Activated CD4-positive, alpha-beta T cell treated with anti-CD3 and anti-CD28 coated beads, Interleukin-2, amount 50 U/mL, for 1 hour (primary cell): ENCODE measurements around the gene RAB5IF.
"Not testable (repeated sequence)": the region's sequence is repeated elsewhere in the genome, so short reads cannot be mapped to it uniquely, and the experiment has no call there.

Experiments used
- DNase-seq: peaks from one replicate; pipeline ENCODE4 v3.0.0-alpha.2; 2020

RAB5IF gene

DNA sequence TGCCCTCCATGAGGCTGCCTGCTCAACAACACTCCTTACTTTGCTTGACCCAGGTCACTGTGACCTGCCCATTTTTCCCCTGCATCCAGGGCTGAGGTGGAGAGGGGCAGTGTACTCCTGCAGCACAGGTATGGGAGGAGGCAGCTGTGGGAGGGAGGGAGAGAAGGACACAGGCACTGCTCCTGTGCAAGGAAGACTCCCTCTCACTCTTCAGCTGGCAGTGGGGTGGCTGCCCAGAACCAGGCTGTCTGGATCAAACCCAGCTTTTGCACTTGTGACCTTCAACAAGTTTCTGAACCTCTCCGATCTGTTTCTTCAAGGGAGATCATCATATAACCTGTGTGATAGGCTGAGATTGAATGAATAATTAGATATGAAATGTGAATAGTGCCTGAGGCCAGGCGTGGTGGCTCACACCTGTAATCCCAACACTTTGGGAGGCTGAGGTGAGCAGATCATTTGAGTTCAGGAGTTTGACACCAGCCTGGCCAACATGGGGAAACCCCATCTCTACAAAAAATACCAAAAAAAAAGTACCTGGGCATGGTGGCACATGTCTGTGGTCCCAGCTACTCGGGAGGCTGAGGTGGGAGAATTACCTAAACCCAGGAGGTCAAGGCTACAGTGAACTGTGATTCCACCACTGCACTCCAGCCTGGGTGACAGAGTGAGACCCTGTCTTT lies 18.1 kb upstream of the RAB5IF start:
- DNase-seq: no peak

DNA sequence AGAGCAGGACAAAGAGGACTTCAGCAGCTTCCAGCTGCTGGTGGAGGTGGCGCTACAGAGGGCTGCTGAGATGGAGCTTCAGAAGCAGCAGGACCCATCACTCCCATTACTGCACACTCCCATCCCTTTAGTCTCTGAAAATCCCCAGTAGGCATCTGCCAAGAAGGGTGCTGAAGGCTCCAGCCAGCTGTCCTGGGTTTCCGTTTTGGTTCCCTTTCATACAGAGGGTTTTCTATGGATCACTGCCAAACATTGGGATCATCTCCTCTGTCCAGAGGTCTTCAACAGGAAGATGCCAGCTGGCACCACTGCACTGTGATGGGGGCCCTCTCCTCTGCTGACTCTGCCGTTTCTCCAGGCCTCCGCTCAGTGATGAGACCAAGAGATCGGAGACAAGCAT lies 14.3 kb upstream of the RAB5IF start:
- no peak for DNase-seq

DNA sequence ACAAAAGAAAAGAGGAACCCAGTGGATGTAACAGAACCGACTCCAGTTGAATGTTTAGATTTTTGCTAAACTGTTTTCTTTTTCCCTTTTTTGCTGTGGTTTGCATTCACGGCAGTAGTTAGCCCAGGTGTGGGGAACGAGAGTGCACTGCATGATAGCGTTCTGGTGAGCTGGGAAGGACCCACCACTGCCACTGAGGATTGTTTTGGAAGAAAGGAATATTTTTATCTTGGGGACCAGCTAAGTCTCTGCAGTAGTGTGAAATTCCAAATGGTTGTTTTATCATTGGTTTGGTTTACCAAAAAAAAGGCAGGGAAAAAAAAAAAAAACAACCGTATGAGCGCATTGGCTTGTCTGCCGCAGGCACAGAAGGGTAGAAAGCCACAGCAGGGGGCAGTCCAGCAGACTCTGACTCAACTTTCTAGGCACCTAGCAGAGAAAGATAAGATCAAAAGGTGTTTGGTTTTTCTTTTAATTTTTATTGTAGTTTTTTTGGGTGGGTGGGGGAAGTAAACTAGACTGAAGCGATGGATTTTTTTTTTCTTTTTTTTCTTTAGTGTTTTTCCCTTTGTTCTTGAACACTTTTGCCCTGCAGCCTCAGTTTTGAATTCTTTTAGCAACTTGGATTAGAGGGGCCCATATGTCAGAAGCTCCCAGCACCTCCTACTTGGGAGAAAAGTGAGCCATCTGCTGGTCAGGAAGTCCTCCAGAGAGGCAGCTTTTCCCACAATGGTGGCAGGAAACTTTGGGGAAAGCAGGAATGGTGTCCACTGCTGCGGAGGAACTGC lies 13.5 kb upstream of the RAB5IF start:
- DNase-seq: peak; percentile 56

DNA sequence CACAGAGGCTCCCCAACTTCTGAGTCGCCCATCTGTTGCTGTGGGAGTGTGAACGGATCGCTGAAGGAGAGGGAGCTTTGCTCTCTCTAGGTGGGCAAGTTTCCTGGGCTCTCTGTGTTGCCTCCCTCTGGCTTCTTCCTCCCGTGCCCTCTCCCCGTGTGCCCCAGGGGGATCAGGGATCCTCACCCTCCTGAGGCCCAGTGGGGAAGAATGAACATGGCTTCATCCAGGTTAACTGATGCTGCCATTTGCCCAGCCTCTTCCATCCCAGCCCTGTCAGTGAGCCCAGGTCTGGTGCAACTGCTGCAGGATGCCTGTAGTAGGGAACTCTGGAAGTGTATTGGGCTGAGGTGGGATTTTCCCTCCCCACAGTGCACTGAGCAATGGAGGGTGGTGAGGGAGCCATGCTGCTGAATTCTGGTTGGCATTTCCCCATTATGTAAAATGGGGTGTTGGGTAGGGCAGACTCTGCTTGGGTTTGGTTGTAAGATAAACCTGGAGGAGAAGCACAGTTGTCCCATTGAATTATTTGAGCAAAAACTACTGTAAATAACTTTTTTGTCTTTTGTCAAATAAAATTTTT lies 12.1 kb upstream of the RAB5IF start:
- DNase-seq: no peak

DNA sequence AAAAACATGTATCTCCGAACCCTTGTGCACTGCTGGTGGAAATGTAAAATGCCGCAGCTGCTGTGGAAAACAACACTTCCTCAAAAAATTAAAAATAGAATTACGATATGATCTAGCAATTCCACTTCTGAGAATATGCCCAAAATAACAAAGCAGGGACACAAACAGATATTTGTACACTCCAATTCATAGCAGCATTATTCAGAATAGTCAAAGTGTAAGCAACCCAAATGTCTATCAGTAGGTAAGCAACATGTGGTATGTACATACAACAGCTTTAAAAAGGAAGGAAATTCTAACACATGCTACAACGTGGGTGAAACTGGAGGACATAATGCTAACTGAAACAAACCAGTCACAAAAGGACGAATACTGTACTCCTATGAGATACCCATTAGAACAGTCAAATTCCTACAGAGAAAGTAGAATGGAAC lies 5.7 kb upstream of the RAB5IF start:
- DNase-seq: no peak

DNA sequence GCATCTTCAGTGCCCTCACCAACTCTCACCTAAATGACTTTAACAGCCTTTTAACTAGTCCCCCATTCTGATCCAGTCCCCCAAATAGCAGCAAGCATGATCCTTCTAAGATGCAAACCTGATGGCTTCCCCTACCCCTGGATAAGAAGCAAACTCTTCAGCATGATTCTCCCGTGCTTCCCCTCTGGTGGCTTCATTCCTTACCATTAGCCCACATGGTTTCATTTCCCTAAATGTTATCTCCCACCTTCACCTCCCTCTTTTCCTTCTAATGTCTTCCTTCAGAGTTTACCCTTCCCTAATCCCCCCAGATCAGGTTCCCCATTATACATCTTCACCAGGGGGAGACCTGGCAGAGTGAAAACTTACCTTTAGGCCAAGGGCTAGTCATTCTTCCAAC lies 4.0 kb upstream of the RAB5IF start:
- no peak for DNase-seq

DNA sequence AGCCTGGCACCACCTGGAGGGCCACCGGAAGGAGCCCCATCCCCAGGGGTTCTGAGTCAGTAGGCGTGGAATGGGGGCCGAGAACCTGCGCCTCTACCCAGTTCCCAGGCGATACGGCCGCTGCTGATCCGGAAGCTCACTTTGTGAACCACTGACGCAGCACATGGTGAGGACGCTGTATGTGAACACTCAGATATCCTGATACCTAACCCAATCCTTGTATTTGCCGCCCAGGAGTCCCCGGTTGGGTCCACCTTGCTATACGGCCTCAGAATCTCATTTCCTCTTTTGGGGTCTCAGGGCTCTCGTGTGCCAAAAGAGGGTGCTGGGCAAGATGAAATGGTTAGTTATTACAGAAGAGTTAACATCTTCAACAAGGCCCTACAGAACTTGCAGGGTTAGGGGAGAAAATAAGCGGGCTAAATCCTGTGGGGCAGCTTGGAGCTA lies 604 bp upstream of the RAB5IF start:
- peak; percentile 48 for DNase-seq

DNA sequence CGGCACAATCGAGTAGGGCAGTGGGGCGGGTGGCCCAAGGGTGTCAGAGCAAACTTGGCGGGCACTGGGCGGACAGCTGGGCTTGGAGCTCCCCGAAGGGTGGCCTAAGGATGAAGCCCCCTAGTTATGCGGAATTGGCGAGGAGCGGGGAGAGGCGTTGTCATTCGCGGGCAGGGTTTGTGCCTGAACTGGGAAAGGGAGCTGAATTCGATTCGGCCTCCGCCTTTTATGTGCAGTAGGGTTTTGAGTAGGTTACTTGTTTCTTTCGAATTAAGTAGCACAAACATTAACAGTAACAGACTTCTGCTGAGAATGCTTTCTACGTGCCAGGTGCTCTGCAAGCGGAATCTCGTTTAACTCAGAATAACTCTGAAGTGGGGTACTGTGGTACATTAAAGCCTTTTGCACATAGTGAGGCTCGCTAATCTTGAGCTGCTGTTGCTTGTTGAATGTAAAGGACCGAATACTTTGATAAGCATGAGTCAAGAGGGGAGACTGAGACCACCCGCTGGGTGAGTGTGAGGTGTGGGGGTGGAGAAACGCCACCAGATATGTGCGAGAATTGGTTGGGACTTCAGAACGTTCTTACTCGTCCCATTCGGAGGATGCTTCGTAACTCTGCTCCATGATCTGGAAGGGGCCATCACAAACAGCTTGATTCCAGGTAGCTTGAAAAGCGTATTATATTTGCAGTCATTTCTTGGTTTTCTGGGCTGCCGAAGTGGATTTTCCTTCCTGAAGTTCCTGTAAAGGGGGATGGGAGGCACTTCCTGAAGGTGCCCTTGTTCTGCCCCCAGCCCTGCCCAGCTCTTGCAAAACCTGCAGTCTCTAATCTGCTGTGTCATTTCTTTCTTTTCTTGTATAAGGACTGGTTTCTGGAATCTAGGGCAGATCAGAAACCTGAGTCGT lies 833 bp downstream of the RAB5IF start:
- no peak for DNase-seq

DNA sequence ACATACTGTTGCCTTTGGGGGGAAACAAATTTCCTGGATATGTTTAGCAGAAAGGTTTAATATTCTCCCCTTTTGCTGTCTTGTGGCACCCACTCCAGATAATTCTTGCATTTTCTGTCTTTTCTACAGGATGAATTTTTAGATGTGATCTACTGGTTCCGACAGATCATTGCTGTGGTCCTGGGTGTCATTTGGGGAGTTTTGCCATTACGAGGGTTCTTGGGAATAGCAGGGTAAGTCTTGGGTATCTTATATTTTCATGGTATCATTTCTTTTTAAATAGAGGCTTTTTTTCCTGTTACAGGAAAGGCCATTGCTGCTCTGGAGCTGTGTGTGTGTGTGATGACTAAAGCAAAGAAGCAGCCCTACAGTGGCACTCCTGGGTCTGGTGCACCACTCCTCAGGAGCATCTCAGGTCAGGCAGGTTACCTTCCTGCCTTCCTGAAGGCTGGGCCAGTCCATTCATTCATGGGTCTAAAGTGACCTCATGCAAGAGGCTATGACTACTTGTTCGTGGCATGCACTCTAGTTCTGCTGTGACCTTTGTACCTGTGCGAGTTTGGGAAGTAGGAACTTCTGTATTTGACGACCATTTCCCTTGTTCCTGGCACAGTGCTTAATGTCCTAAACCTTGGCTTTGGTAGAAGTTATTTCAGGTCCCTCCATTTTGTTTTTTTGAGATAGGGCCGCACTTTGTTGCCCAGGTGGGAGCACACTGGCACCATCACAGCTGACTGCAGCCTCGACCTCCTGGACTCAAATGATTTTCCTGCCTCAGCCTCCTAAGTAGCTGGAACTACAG lies 2.2 kb downstream of the RAB5IF start:
- DNase-seq: no peak

DNA sequence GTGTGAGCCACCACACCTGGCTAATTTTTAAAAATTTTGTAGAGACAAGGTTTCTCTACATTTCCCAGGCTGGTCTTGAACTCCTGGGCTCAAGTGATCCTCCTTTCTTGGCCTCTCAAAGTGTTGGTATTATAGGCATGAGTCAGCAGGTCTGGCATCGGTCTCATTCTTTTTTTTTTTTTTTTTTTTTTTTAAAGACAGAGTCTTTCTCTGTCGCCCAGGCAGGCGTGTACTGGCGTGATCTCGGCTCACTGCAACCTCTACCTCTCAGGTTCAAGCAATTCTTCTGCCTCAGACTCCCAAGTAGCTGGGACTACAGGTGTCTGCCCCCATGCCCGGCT lies 2.8 kb downstream of the RAB5IF start:
- DNase-seq: not testable (repeated sequence)

DNA sequence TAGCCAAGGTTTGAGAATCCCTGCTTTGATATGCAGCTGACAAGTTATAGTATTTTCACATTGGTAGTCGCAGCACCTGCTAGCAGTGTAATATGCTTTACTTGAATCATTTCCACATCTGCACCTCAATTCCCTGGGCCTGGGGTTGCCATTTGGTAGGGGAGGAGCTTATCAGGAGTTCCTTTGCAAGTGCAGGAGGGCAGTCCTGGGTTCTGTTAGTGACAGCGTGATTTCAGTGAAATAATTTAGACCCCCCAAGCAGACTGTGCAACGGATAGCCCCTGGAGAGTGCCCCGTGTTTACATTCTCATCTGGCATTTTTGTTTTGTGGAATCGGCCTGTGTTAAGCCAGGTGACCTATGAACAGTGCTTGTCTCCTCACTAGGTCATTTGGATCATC lies 6.0 kb downstream of the RAB5IF start:
- DNase-seq: no peak

DNA sequence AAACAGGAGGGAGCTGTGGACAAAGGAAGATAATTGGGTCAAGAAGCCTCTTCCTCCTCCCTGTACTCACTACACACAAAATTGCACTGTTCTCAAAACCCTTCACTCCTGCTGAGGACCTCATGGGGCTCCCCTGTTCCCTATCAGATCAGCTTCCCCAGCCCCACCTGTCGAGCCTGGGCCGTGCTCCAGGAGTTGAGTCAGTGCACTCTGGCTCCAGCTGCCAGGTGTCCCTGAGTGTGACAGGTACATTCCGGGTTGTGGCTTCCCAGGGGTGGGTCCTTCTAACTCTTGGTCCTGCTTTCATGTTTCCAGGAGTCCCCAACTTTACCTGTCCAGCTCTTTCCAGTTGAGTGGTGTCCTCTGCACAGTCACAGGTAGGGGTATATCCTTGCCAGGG lies 8.4 kb downstream of the RAB5IF start:
- no peak for DNase-seq

DNA sequence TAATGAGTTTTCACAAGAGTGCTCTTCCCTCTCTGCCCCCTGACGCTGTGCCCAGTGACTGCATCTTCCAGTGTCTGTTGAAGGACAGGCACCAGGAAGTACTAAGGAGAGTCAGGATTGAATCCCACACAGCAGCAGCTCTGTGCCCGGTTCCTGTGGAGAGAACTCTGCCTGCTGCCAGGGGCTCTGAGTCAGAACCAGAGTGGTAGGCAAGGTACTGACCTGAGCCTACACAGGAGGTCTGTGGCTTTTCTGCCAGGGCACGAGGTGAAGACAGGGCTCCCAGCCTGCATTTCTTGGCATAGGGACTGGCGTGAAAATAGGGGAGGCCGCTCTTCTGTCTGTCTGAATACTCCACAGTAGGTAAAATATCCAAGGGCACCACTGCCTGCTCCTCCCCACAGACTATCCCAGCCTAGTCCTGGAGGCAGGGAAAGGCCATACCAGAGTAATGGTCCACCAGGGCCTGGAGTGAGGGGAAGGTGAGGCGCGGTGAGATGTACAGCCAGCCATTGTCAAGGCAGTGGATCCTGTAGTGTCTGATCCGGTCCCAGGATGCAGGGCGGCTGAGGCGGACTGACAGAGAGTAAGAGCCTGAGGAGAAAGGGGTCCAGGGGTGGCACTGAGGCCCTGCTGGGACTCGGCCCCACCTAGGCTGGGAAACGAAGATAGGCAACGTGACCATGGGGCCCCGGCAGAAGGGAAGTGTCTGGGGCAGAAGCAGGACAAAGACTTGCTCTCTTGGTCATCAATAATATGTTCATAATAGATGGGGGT lies 9.4 kb downstream of the RAB5IF start:
- DNase-seq: no peak

DNA sequence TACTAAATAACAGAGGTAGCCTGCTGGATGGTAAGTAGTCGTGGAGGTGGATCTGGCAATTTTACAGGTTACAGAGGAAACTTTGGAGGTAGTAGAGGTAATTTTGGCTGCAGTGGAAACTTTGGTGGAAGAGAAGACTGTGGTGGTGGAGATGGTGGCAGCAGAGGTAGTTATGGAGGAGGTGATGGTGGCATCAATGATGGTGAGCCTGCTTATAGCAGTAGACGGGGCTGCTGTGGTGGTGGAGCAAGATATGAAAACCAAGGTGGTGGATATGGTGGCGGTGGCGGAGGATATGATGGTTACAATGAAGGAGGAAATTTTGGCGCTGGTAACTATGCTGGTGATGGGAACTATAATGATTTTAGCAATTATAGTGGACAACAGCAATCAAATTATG lies 15.3 kb downstream of the RAB5IF start:
- DNase-seq: no peak

DNA sequence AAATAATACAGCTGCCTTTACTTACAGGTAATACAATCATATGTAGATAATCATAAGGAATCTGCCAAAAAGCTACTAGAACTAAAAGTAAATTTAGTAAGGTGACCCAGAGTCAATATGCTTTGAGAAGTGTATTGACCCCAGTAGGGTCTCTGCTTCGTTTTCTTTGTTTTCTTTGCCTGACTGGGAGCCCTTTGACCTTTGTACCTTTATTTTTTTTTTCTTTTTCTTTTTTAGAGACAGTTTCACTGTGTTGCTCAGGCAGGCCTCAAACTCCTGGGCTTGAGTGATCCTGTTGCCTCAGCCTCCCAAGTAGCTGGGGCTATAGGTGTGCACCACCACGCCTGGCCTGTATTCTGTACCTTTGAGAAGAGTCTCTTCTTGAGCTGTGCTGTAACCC lies 17.9 kb downstream of the RAB5IF start:
- DNase-seq: no peak

DNA sequence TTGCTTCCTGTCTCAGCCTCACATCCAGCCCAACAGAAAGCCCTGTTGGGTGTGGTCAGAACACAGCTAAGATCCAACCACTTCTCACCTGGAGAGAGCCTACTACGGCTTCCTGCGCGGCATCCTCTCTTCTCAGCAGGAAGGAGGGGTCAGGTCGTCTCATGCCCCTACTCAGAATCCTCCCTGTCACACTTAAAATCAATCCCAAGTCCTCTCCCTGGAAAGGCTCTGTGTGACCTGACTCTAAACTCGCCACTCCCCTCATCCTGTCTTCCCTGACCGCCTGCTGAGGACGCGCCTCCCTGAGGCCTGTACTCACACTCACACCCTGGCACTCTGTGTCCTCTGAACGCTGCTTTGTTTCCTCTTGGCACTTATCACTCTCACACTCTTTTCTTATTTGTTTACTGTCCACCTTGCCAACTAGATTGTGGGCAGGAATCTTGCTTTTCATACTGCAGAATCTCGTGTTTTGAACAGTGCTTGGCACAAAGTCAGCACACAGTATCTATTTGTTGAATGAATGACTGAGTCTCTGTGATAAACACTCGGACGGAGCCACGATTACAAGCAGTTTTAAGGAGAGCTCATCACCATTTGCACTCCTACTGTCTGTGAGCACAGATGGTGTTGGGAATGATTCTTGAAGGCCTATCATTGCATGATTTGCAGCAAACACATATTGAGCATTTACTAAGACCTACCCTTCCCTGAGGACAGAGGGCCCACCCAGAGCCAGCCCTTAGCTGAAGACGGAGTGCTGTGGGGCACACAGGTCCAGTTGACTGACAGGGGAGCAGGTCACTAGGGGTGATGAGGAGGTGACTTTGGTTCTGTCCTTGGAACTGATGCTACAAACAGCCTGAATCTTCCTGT lies 18.7 kb downstream of the RAB5IF start:
- DNase-seq: no peak

DNA sequence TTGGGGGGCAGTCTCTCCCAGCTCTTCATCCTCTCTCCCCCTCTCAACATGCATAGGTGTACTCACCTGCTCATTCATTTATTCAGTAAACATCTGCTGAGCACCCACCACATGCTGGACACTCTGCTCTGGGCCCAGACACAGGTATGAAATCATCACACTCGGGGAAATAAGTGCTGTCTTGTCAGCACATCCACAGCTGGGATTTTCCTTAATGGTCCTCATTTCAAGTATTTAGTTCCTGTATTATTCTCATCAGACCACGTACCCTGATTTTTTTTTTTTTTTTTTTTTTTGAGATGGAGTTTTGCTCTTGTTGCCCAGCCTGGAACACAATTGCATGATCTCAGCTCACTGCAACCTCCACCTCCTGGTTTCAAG lies 19.4 kb downstream of the RAB5IF start:
- DNase-seq: no peak

DNA sequence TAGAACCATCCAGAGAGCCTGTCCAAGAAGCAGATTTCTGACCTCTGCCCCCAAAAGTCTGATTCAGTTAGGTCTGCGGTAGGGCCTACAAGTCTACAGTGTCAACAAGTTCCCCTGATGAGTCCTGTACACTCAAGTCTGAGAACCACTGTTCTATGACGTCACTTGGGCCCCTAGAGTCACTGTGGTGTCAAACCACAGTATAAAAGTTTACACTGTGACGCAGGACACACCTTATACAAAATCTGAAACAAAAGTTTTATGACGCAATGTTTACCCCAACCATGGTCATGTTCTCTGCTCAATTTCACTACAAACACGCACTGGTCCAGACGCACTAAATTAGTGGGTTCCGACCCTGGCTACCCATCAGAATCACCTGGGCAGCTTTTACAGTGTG lies 22.5 kb downstream of the RAB5IF start:
- no peak for DNase-seq

DNA sequence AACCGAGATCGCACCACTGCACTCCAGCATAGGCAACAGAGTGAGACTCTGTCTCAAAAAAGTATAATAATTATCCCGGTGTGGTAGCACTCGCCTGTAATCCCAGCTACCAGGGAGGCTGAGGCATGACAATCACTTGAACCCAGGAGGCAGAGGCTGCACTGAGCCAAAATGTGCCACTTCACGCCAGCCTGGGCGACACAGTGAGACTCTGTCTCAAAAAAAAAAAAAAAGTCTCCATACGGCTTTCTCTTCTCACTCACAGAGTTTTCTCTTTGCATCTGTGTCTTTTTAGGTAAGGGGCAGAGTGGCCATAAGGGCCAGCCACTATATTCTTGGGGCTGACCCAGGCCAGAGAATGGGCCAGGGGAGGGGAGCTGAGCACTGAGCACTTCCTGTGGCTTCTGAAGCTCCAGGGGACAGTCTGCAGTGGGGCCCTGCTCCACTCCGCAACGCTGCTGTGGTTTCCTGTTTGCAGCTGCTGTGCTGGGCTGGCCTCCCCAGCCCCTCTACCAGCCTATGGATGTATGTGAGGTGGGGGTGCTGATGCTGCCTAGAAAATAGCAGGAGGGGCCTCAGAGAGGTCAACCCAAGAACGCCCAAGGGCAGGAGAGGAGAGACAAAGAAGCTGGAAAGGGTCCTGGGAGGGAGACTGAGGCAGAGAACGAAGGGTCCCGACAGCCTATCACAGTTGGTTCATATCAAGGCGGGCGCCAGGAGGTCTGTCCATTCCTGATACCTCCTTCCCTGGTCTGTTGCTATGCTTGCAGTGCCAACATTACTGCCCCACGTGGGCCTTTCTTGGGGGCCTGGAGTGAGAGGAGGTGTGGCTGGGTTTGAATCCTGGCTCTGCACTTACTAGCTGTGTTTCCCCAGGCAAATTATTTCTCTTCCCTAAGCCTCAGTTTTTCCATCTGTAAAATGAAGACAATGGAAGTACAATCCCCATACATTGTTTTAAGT lies 24.4 kb downstream of the RAB5IF start:
- DNase-seq: peak; percentile 28
